GM12878 (cell line): ENCODE results near the gene RUVBL2. TPM values are rescaled to one million over a fixed set of nuclear protein-coding genes. Genes with fewer than 3 reads are reported as not detected.

ENCODE experiments used
- CEBPB ChIP-seq, 2 experiments: fragments of 150-350 bp in 1 of 2; IDR thresholded peaks; 2 replicates each; pipeline ENCODE4 v1.6.1; 2012 to 2014; ENCODE audit warnings: low read depth in 2 of 2, low read length in 2 of 2, borderline replicate concordance in 1 of 2, inconsistent platforms in 1 of 2
- CREM ChIP-seq: IDR thresholded peaks from 2 replicates; pipeline ENCODE4 v1.6.1; 2014; ENCODE audit warnings: antibody characterized with exemption, low read depth
- GABPA ChIP-seq: IDR thresholded peaks from 2 replicates; pipeline ENCODE4 v1.6.1; 2014; ENCODE audit warnings: antibody characterized with exemption, low read depth, mild to moderate bottlenecking, inconsistent platforms
- JUND ChIP-seq: IDR thresholded peaks from 2 replicates; pipeline ENCODE4 v1.6.1; 2012; ENCODE audit warnings: low read depth, mild to moderate bottlenecking, low read length, improper control_type of control experiment, moderate library complexity
- KDM1A ChIP-seq: fragments of 200-600 bp; sonication (generic); IDR thresholded peaks from 2 replicates; pipeline ENCODE4 v1.6.1; 2016; ENCODE audit warnings: borderline replicate concordance
- PAX5 ChIP-seq: IDR thresholded peaks from 2 replicates; pipeline ENCODE4 v1.6.1; 2011; ENCODE audit warnings: low read depth, low read length, borderline replicate concordance
- POLR2AphosphoS2 ChIP-seq: IDR thresholded peaks from 2 replicates; pipeline ENCODE4 v1.6.1; 2011; ENCODE audit warnings: low read depth, mild to moderate bottlenecking, low read length, improper control_type of control experiment, moderate library complexity
- POLR2AphosphoS5 ChIP-seq: IDR thresholded peaks from 2 replicates; pipeline ENCODE4 v1.6.1; 2011; ENCODE audit warnings: mild to moderate bottlenecking, low read length, inconsistent platforms
- RB1 ChIP-seq: fragments of 450-650 bp; formaldehyde crosslinking; IDR thresholded peaks from 2 replicates; pipeline ENCODE4 v1.6.1; 2017; ENCODE audit warnings: mild to moderate bottlenecking, borderline replicate concordance
- SIX5 ChIP-seq: IDR thresholded peaks from 2 replicates; pipeline ENCODE4 v1.6.1; 2011; ENCODE audit warnings: mild to moderate bottlenecking, low read depth, low read length, moderate library complexity; ENCODE audit not compliant: severe bottlenecking
- TAF1 ChIP-seq: IDR thresholded peaks from 2 replicates; pipeline ENCODE4 v1.6.1; 2011; ENCODE audit warnings: mild to moderate bottlenecking, low read depth, low read length, borderline replicate concordance
- ZNF384 ChIP-seq: IDR thresholded peaks from 2 replicates; pipeline ENCODE4 v1.6.1; 2012; ENCODE audit warnings: low read depth, mild to moderate bottlenecking, low read length, improper control_type of control experiment, borderline replicate concordance
- polyA plus RNA-seq, 11 experiments: library from polyadenylated mRNA; depleted of rRNA in 4 of 11; unstranded in 6 of 11; stranded (reverse) in 5 of 11; fragments of >200 nt; fragmentation: Nextera tagmentation in 4 of 11; fragmentation: Illumina TruSeq in 1 of 11; extraction: Ambion mirVana in 4 of 11; extraction: Trizol in 1 of 11; gene quantifications; 1 replicate in 1 of 11; 2 replicates in 10 of 11; pipeline versions ENCODE4 v1.2.1 to v1.2.3, GENCODE V29; 2011 to 2016; ENCODE audit warnings: inconsistent platforms in 2 of 11, missing spikeins in 2 of 11, low read depth in 1 of 11
- total RNA-seq, 4 experiments: library from RNA; depleted of rRNA in 3 of 4; stranded (reverse); fragments of >200 nt in 3 of 4; fragmentation: Illumina TruSeq in 1 of 4; extraction: Trizol in 1 of 4; gene quantifications; 2 replicates each; pipeline versions ENCODE4 v1.2.1 to v1.2.3, GENCODE V29; 2013 to 2021
- TF ChIP-seq, protein P1 (sequence below): fragments of 450-650 bp; formaldehyde crosslinking; IDR thresholded peaks from 2 replicates; pipeline ENCODE4 v1.5.0; 2022; ENCODE audit warnings: mild to moderate bottlenecking, missing genetic modification characterization
- TF ChIP-seq, protein P2 (sequence below): fragments of 450-650 bp; IDR thresholded peaks from 2 replicates; pipeline ENCODE4 v1.6.1; 2017; ENCODE audit warnings: mild to moderate bottlenecking, low read depth, inconsistent platforms; ENCODE audit not compliant: poor library complexity, severe bottlenecking
- TF ChIP-seq, protein P3 (sequence below): IDR thresholded peaks from 2 replicates; pipeline ENCODE4 v1.6.1; 2011; ENCODE audit warnings: low read depth, mild to moderate bottlenecking, low read length, moderate library complexity, borderline replicate concordance; ENCODE audit errors: extremely low read depth
- TF ChIP-seq, protein P4 (sequence below): IDR thresholded peaks from 2 replicates; pipeline ENCODE4 v1.6.1; 2012; ENCODE audit warnings: low read depth, low read length, improper control_type of control experiment
- TF ChIP-seq, protein P5 (sequence below): fragments of 450-650 bp; IDR thresholded peaks from 2 replicates; pipeline ENCODE4 v1.6.1; 2017; ENCODE audit warnings: antibody characterized with exemption, mild to moderate bottlenecking, moderate library complexity
- TF ChIP-seq, protein P6 (sequence below): IDR thresholded peaks from 2 replicates; pipeline ENCODE4 v1.6.1; 2011; ENCODE audit warnings: borderline replicate concordance, low read depth, mild to moderate bottlenecking, moderate library complexity, mixed read lengths, low read length; ENCODE audit not compliant: insufficient read depth; ENCODE audit errors: extremely low read length

The RUVBL2 gene
- total and polyA plus RNA-seq, 10 of the 15 experiments (the other 5 are each of a cell fraction or from before 2014, with no cell fraction given) = 33.8 to 224 (median 125) TPM

DNA sequence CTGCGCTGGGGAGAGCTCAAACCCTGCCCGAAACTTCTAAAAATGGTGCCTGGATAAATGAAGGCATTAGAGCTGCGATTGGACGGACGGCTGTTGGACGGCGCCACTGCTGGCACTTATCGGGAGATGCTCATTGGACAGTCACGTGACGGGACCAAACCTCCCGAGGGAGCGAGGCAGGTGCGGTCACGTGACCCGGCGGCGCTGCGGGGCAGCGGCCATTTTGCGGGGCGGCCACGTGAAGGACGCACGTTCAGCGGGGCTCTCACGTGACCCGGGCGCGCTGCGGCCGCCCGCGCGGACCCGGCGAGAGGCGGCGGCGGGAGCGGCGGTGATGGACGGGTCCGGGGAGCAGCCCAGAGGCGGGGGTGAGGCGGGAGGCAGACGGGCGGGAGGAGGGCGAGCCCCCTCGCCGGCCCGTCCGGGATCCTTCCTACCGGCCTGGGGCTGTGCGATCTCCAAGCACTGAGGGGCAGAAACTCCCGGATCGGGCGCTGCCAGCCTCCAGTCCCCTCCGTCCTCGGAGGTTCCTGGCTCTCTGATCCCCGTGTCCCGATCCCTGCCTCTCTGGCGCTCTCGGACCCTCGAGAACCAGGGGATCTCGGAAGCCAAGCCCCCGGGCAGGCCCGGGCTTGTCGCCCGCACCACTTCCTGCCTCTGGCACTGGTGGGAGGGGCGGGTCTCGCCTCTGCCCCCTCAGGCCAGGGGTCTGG lies 38.9 kb upstream of the RUVBL2 start, which contains the start of gene BAX (continued):
- TF ChIP-seq POLR2AphosphoS5 = peak; percentile 81
- TF ChIP-seq ZNF384 = no peak
- TF ChIP-seq, protein P1, sequence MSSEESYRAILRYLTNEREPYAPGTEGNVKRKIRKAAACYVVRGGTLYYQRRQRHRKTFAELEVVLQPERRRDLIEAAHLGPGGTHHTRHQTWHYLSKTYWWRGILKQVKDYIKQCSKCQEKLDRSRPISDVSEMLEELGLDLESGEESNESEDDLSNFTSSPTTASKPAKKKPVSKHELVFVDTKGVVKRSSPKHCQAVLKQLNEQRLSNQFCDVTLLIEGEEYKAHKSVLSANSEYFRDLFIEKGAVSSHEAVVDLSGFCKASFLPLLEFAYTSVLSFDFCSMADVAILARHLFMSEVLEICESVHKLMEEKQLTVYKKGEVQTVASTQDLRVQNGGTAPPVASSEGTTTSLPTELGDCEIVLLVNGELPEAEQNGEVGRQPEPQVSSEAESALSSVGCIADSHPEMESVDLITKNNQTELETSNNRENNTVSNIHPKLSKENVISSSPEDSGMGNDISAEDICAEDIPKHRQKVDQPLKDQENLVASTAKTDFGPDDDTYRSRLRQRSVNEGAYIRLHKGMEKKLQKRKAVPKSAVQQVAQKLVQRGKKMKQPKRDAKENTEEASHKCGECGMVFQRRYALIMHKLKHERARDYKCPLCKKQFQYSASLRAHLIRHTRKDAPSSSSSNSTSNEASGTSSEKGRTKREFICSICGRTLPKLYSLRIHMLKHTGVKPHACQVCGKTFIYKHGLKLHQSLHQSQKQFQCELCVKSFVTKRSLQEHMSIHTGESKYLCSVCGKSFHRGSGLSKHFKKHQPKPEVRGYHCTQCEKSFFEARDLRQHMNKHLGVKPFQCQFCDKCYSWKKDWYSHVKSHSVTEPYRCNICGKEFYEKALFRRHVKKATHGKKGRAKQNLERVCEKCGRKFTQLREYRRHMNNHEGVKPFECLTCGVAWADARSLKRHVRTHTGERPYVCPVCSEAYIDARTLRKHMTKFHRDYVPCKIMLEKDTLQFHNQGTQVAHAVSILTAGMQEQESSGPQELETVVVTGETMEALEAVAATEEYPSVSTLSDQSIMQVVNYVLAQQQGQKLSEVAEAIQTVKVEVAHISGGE (CRISPR knock-in tag) = peak; percentile 80
- TF ChIP-seq KDM1A = no peak
- TF ChIP-seq, protein P2, sequence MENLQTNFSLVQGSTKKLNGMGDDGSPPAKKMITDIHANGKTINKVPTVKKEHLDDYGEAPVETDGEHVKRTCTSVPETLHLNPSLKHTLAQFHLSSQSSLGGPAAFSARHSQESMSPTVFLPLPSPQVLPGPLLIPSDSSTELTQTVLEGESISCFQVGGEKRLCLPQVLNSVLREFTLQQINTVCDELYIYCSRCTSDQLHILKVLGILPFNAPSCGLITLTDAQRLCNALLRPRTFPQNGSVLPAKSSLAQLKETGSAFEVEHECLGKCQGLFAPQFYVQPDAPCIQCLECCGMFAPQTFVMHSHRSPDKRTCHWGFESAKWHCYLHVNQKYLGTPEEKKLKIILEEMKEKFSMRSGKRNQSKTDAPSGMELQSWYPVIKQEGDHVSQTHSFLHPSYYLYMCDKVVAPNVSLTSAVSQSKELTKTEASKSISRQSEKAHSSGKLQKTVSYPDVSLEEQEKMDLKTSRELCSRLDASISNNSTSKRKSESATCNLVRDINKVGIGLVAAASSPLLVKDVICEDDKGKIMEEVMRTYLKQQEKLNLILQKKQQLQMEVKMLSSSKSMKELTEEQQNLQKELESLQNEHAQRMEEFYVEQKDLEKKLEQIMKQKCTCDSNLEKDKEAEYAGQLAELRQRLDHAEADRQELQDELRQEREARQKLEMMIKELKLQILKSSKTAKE = peak; percentile 56
- TF ChIP-seq, protein P3, sequence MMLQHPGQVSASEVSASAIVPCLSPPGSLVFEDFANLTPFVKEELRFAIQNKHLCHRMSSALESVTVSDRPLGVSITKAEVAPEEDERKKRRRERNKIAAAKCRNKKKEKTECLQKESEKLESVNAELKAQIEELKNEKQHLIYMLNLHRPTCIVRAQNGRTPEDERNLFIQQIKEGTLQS = peak; percentile 100
- no peak for TF ChIP-seq POLR2AphosphoS2
- TF ChIP-seq PAX5 = 0 out of 2 replicates have a peak, but pooled peaks have one; percentile 43
- TF ChIP-seq, protein P4, sequence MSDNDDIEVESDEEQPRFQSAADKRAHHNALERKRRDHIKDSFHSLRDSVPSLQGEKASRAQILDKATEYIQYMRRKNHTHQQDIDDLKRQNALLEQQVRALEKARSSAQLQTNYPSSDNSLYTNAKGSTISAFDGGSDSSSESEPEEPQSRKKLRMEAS = peak; percentile 98
- TF ChIP-seq, protein P5, sequence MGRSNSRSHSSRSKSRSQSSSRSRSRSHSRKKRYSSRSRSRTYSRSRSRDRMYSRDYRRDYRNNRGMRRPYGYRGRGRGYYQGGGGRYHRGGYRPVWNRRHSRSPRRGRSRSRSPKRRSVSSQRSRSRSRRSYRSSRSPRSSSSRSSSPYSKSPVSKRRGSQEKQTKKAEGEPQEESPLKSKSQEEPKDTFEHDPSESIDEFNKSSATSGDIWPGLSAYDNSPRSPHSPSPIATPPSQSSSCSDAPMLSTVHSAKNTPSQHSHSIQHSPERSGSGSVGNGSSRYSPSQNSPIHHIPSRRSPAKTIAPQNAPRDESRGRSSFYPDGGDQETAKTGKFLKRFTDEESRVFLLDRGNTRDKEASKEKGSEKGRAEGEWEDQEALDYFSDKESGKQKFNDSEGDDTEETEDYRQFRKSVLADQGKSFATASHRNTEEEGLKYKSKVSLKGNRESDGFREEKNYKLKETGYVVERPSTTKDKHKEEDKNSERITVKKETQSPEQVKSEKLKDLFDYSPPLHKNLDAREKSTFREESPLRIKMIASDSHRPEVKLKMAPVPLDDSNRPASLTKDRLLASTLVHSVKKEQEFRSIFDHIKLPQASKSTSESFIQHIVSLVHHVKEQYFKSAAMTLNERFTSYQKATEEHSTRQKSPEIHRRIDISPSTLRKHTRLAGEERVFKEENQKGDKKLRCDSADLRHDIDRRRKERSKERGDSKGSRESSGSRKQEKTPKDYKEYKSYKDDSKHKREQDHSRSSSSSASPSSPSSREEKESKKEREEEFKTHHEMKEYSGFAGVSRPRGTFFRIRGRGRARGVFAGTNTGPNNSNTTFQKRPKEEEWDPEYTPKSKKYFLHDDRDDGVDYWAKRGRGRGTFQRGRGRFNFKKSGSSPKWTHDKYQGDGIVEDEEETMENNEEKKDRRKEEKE = no peak
- TF ChIP-seq CREM = peak; percentile 58; the same call in 1 of the 2 replicates
- TF ChIP-seq RB1 = no peak; the same call in 1 of the 2 replicates
- no peak for TF ChIP-seq CEBPB (IDR thresholded peaks at IDR 0.05; ENCODE audit: borderline replicate concordance in 1 of 2, low read depth in 2 of 2, low read length in 2 of 2)
- TF ChIP-seq JUND = no peak
- TF ChIP-seq GABPA = no peak
- TF ChIP-seq, protein P6, sequence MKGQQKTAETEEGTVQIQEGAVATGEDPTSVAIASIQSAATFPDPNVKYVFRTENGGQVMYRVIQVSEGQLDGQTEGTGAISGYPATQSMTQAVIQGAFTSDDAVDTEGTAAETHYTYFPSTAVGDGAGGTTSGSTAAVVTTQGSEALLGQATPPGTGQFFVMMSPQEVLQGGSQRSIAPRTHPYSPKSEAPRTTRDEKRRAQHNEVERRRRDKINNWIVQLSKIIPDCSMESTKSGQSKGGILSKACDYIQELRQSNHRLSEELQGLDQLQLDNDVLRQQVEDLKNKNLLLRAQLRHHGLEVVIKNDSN = peak; percentile 100
- TF ChIP-seq TAF1 = peak; percentile 64; the same call in 1 of the 2 replicates
- TF ChIP-seq SIX5 = peak; percentile 75
